H1 (cell line): ENCODE measurements around the gene SMARCA4. TPM values are rescaled to one million over a fixed set of nuclear protein-coding genes. Genes with fewer than 3 reads are reported as not detected.

Source experiments
- CTCF ChIA-PET: fragments of 300-600 bp; sonication (Branson Sonifier 250); formaldehyde crosslinking; loops from one replicate; lab custom pipeline; 2021; ENCODE audit not compliant: partially characterized antibody; lab: Charles Lee
- POLR2A ChIA-PET: fragments of 300-600 bp; sonication (Branson Sonifier 250); formaldehyde crosslinking; loops from one replicate; lab custom pipeline; 2021; ENCODE audit warnings: inconsistent platforms; ENCODE audit not compliant: partially characterized antibody; lab: Charles Lee
- DNase-seq, 2 experiments: peaks; one replicate each; pipeline versions ENCODE4 v3.0.0 to v3.0.0-alpha.2; 2010 to 2022; ENCODE audit warnings: low spot score in 2 of 2, low read depth in 1 of 2, mixed read lengths in 1 of 2
- FAIRE-seq: peaks from 2 replicates; lab custom pipeline; 2011; peaks lifted over from hg19 to GRCh38; lab: Jason Lieb, UNC
- H2AFZ ChIP-seq: 2 replicates; pipeline ENCODE4 v1.8.1; 2012; ENCODE audit warnings: low read length, inconsistent platforms
- H2AK5ac ChIP-seq: 2 replicates; pipeline ENCODE4 v1.6.1; 2013; ENCODE audit warnings: low read depth, low read length
- H2BK120ac ChIP-seq: replicated peaks from 2 replicates; pipeline ENCODE3; 2013; ENCODE audit warnings: low read depth, low read length, inconsistent platforms
- H2BK12ac ChIP-seq: 2 replicates; pipeline ENCODE4 v1.6.1; 2013; ENCODE audit warnings: low read depth, low read length
- H2BK15ac ChIP-seq: 2 replicates; pipeline ENCODE4 v1.6.1; 2013; ENCODE audit warnings: low read length
- H2BK20ac ChIP-seq: 2 replicates; pipeline ENCODE4 v1.6.1; 2013; ENCODE audit warnings: low read length
- H2BK5ac ChIP-seq: 2 replicates; pipeline ENCODE4 v1.6.1; 2013; ENCODE audit warnings: low read depth, low read length
- H3K14ac ChIP-seq: 2 replicates; pipeline ENCODE4 v1.6.1; 2013; ENCODE audit warnings: inconsistent platforms; ENCODE audit not compliant: insufficient read length
- H3K18ac ChIP-seq: 2 replicates; pipeline ENCODE4 v1.6.1; 2013; ENCODE audit warnings: low read length; ENCODE audit errors: extremely low read depth
- H3K23ac ChIP-seq: 2 replicates; pipeline ENCODE4 v1.6.1; 2013; ENCODE audit warnings: inconsistent platforms; ENCODE audit not compliant: insufficient read length
- H3K23me2 ChIP-seq: 2 replicates; pipeline ENCODE4 v1.6.1; 2013; ENCODE audit warnings: low read depth, low read length
- H3K27ac ChIP-seq: 2 replicates; pipeline ENCODE4 v1.6.1; 2011; ENCODE audit warnings: low read depth, low read length, inconsistent platforms
- H3K27me3 ChIP-seq, 4 experiments: replicated peaks in 1 of 4; 1 replicate in 1 of 4; 2 replicates in 3 of 4; pipeline versions ENCODE4 v1.6.1 to v1.8.1; 2011 to 2013; ENCODE audit warnings: low read length in 3 of 4, mild to moderate bottlenecking in 3 of 4, inconsistent platforms in 2 of 4, mixed read lengths in 2 of 4, moderate library complexity in 1 of 4; ENCODE audit not compliant: control insufficient read depth in 3 of 4, insufficient read depth in 3 of 4; ENCODE audit errors: extremely low read depth in 1 of 4
- H3K36me3 ChIP-seq, 4 experiments: 2 replicates each; pipeline versions ENCODE4 v1.6.1 to v1.8.1; 2011 to 2013; ENCODE audit warnings: mild to moderate bottlenecking in 4 of 4, low read length in 3 of 4, moderate library complexity in 2 of 4, control low read depth in 1 of 4, inconsistent platforms in 1 of 4; ENCODE audit not compliant: insufficient read depth in 4 of 4, control insufficient read depth in 2 of 4
- H3K4ac ChIP-seq: replicated peaks from 2 replicates; pipeline ENCODE3; 2013; ENCODE audit warnings: low read length, low read depth, mixed read lengths, inconsistent platforms; ENCODE audit not compliant: insufficient read length
- H3K4me1 ChIP-seq, 4 experiments: replicated peaks in 1 of 4; 1 replicate in 1 of 4; 2 replicates in 3 of 4; pipeline versions ENCODE4 v1.6.1 to v1.8.1; 2011 to 2013; ENCODE audit warnings: low read length in 3 of 4, inconsistent platforms in 2 of 4, mixed read lengths in 1 of 4; ENCODE audit not compliant: insufficient read depth in 4 of 4, control insufficient read depth in 3 of 4
- H3K4me2 ChIP-seq, 2 experiments: 2 replicates each; pipeline versions ENCODE4 v1.6.1 to v1.8.1; 2011 to 2013; ENCODE audit warnings: low read depth in 2 of 2, low read length in 2 of 2, control low read depth in 1 of 2, inconsistent platforms in 1 of 2, mild to moderate bottlenecking in 1 of 2; ENCODE audit not compliant: insufficient read depth in 1 of 2
- H3K4me3 ChIP-seq, 4 experiments: fragments of 200-600, 300-600 bp in 1 of 4; sonication (generic), shearing (Covaris generic), sonication (Bioruptor Twin) in 1 of 4; 2 replicates each; pipeline versions ENCODE4 v1.5.1 to v1.8.1; 2011 to 2016; ENCODE audit warnings: low read length in 4 of 4, low read depth in 3 of 4, control low read depth in 2 of 4, inconsistent platforms in 2 of 4, mild to moderate bottlenecking in 2 of 4, mixed read lengths in 1 of 4, moderate library complexity in 1 of 4; ENCODE audit not compliant: insufficient read depth in 2 of 4; ENCODE audit errors: extremely low read depth in 1 of 4
- H3K56ac ChIP-seq: replicated peaks from 2 replicates; pipeline ENCODE3; 2013; ENCODE audit warnings: low read depth, mild to moderate bottlenecking, mixed read lengths, low read length, inconsistent platforms; ENCODE audit not compliant: insufficient read length
- H3K79me1 ChIP-seq: 2 replicates; pipeline ENCODE4 v1.6.1; 2013; ENCODE audit warnings: low read depth, low read length, control low read depth
- H3K79me2 ChIP-seq, 2 experiments: 2 replicates each; pipeline versions ENCODE4 v1.6.1 to v1.8.1; 2012 to 2013; ENCODE audit warnings: low read length in 2 of 2, mild to moderate bottlenecking in 2 of 2, inconsistent platforms in 1 of 2; ENCODE audit not compliant: insufficient read depth in 2 of 2, control insufficient read depth in 1 of 2
- H3K9ac ChIP-seq, 4 experiments: replicated peaks in 1 of 4; 1 replicate in 1 of 4; 2 replicates in 3 of 4; pipeline versions ENCODE4 v1.6.1 to v1.8.1; 2011 to 2013; ENCODE audit warnings: low read depth in 3 of 4, low read length in 3 of 4, control low read depth in 2 of 4, mild to moderate bottlenecking in 2 of 4, moderate library complexity in 2 of 4, inconsistent platforms in 1 of 4; ENCODE audit errors: extremely low read depth in 1 of 4
- H3K9me3 ChIP-seq, 2 experiments: 2 replicates each; pipeline versions ENCODE4 v1.6.1 to v1.8.1; 2012 to 2013; ENCODE audit warnings: mild to moderate bottlenecking in 2 of 2, moderate library complexity in 2 of 2, control low read depth in 1 of 2, inconsistent platforms in 1 of 2, low read depth in 1 of 2, low read length in 1 of 2, mixed read lengths in 1 of 2; ENCODE audit not compliant: insufficient read depth in 2 of 2
- H4K20me1 ChIP-seq, 2 experiments: replicated peaks in 1 of 2; 2 replicates each; pipeline versions ENCODE3 to v1.8.1; 2011 to 2013; ENCODE audit warnings: inconsistent platforms in 2 of 2, low read length in 2 of 2, mild to moderate bottlenecking in 1 of 2; ENCODE audit not compliant: insufficient read depth in 2 of 2, control insufficient read depth in 1 of 2
- H4K5ac ChIP-seq: 2 replicates; pipeline ENCODE4 v1.6.1; 2013; ENCODE audit warnings: low read length, low read depth, mixed read lengths, inconsistent platforms; ENCODE audit not compliant: insufficient read length
- H4K8ac ChIP-seq: 2 replicates; pipeline ENCODE4 v1.8.0; 2013; ENCODE audit warnings: mild to moderate bottlenecking, moderate library complexity, low read length, inconsistent platforms; ENCODE audit not compliant: insufficient read depth; ENCODE audit errors: extremely low read depth
- H4K91ac ChIP-seq: replicated peaks from 2 replicates; pipeline ENCODE3; 2013; ENCODE audit warnings: low read length, mixed read lengths, inconsistent platforms; ENCODE audit not compliant: insufficient read length
- BRCA1 ChIP-seq: IDR thresholded peaks from 2 replicates; pipeline ENCODE4 v1.6.1; 2012; ENCODE audit warnings: low read depth, low read length, improper control_type of control experiment
- CHD2 ChIP-seq: IDR thresholded peaks from 2 replicates; pipeline ENCODE4 v1.6.1; 2012; ENCODE audit warnings: low read length, improper control_type of control experiment
- EGR1 ChIP-seq: IDR thresholded peaks from 2 replicates; pipeline ENCODE4 v1.6.1; 2011; ENCODE audit warnings: low read depth, low read length, borderline replicate concordance
- FOSL1 ChIP-seq: IDR thresholded peaks from 2 replicates; pipeline ENCODE4 v1.6.1; 2011; ENCODE audit warnings: mild to moderate bottlenecking, low read depth, low read length, moderate library complexity; ENCODE audit not compliant: insufficient read depth
- GABPA ChIP-seq: IDR thresholded peaks from 2 replicates; pipeline ENCODE4 v1.6.1; 2011; ENCODE audit warnings: mild to moderate bottlenecking, low read length, moderate library complexity, borderline replicate concordance; ENCODE audit not compliant: insufficient read depth
- JUND ChIP-seq: IDR thresholded peaks from 2 replicates; pipeline ENCODE4 v1.6.1; 2011; ENCODE audit warnings: mild to moderate bottlenecking, improper control_type of control experiment, low read length
- KDM4A ChIP-seq: IDR thresholded peaks from one replicate; pipeline ENCODE4 v1.7.1; 2012; ENCODE audit warnings: low read depth, mild to moderate bottlenecking, moderate library complexity, low read length, inconsistent platforms; ENCODE audit not compliant: severe bottlenecking
- KDM5A ChIP-seq: fragments of 200-600 bp; IDR thresholded peaks from 2 replicates; pipeline ENCODE4 v1.7.1; 2012; ENCODE audit warnings: mild to moderate bottlenecking, low read length, inconsistent platforms, mixed read lengths
- NRF1 ChIP-seq: IDR thresholded peaks from 2 replicates; pipeline ENCODE4 v1.6.1; 2011; ENCODE audit warnings: mild to moderate bottlenecking, low read depth, low read length, improper control_type of control experiment
- SIN3A ChIP-seq, 2 experiments: IDR thresholded peaks in 1 of 2; conservative IDR thresholded peaks in 1 of 2; 2 replicates each; pipeline ENCODE4 v1.6.1; 2011 to 2012; ENCODE audit warnings: low read length in 2 of 2, improper control_type of control experiment in 1 of 2, low read depth in 1 of 2, mild to moderate bottlenecking in 1 of 2
- SP2 ChIP-seq: IDR thresholded peaks from 2 replicates; pipeline ENCODE4 v1.6.1; 2012; ENCODE audit warnings: mild to moderate bottlenecking, low read length, inconsistent platforms
- SUZ12 ChIP-seq: fragments of 200-600 bp; sonication (generic); IDR thresholded peaks from 2 replicates; pipeline ENCODE4 v1.6.1; 2012; ENCODE audit warnings: mild to moderate bottlenecking, inconsistent platforms, low read length, moderate library complexity, mixed read lengths
- TAF1 ChIP-seq: IDR thresholded peaks from 2 replicates; pipeline ENCODE4 v1.6.1; 2011; ENCODE audit warnings: mild to moderate bottlenecking, low read depth, low read length
- TBP ChIP-seq: IDR thresholded peaks from 2 replicates; pipeline ENCODE4 v1.6.1; 2011; ENCODE audit warnings: low read depth, low read length, improper control_type of control experiment
- TEAD4 ChIP-seq: IDR thresholded peaks from 2 replicates; pipeline ENCODE4 v1.6.1; 2012; ENCODE audit warnings: low read depth, low read length, inconsistent platforms, mixed read lengths
- WGBS, 2 experiments: shearing (Covaris generic) in 1 of 2; methylation state at CpG; one replicate each; pipeline versions ENCODE4 v1.1.6 to v1.1.7; 2013 to 2015; ENCODE audit warnings: low lambda C conversion rate in 2 of 2, mixed read lengths in 2 of 2, inconsistent platforms in 1 of 2, low coverage in 1 of 2, missing lambda C conversion rate in 1 of 2; ENCODE audit not compliant: insufficient replicate concordance in 2 of 2, insufficient coverage in 1 of 2, insufficient read length in 1 of 2; ENCODE audit errors: extremely low coverage in 1 of 2, missing lambda C conversion rate in 1 of 2; 5-methylcytosine and 5-hydroxymethylcytosine counted together
- polyA plus RNA-seq, 7 experiments: library from polyadenylated mRNA; depleted of rRNA in 3 of 7; stranded (reverse) in 5 of 7; unstranded in 2 of 7; fragments of >200 nt in 5 of 7; fragments of 200-250 nt in 2 of 7; gene quantifications; 1 replicate in 5 of 7; 2 replicates in 1 of 7; 4 replicates in 1 of 7; pipeline versions ENCODE4 v1.2.1 to v1.2.3, GENCODE V29; 2011 to 2013; ENCODE audit warnings: missing spikeins in 2 of 7, mixed read lengths in 2 of 7
- total RNA-seq: library from RNA; stranded (reverse); fragmentation: NEBNext Ultra II Directional; extraction: Animal tissue kit (Norgen Biotek cat#: 25700); gene quantifications from 2 replicates; pipeline ENCODE4 v1.2.1, GENCODE V29; 2021

Gene SMARCA4
- total and polyA plus RNA-seq, 2 of the 8 experiments (the other 6 are each of a cell fraction or from before 2014, with no cell fraction given), result 86.4 to 263 TPM

DNA sequence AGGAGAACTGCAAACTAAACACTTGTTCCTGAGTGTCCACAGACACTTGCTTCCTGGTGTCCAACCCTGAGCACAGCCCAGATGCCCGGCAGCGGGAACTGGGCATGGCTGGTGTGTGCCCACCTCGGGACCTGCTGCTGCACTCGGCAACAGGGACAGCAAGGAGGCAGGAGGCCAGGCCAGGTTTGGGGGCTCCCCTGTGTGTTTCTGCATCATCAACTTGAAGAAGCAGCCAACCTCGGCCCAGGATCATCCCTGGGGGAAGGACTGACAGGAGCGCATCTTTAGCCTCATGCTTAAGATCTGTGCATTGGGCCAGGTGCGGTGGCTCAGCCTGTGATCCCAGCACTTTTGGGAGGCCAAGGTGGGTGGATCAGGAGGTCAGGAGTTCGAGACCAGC lies 93.4 kb downstream of the SMARCA4 start:
- Histone ChIP-seq H2BK12ac (no peak overlapping the region), H3K23ac (no peak overlapping the region), H3K27me3 (no peaks in the 10 kb centered on the region; a peak in 1 of 7 replicates), H2AK5ac (no peak overlapping the region), H3K4me2 (no peak overlapping the region), H3K9me3 (no peaks in the 10 kb centered on the region), H3K56ac (no peak overlapping the region), H2AFZ (no peak overlapping the region), H3K4ac (no peak overlapping the region), H3K14ac (no peak overlapping the region), H3K9ac (no peak overlapping the region), H4K5ac (no peak overlapping the region), H2BK5ac (no peak overlapping the region; the same call in 1 of the 2 replicates), H3K27ac (no peak overlapping the region), H3K4me3 (no peak overlapping the region), H4K8ac (0 out of 2 replicates have a peak overlapping the region, but pooled peaks have one; percentile 46), H3K4me1 (no peaks in the 10 kb centered on the region), H4K91ac (no peak overlapping the region), H4K20me1 (peaks cover 6% of the 10 kb centered on the region in 2 experiments), H3K79me2 (no peaks in the 10 kb centered on the region), H3K36me3 (peaks cover 5 to 21% (median 10%) of the 10 kb centered on the region in 4 experiments; a peak in 7 of 8 replicates), H3K79me1 (no peaks in the 10 kb centered on the region; the same call in none of the 2 replicates), H2BK15ac (no peak overlapping the region), H2BK20ac (no peak overlapping the region), H3K18ac (no peak overlapping the region), H2BK120ac (no peak overlapping the region), H3K23me2 (no peaks in the 10 kb centered on the region)
- DNase-seq, result no peak
- POLR2A ChIA-PET, result interaction anchor here (1.3 to 2.6 kb wide), 2 partner anchors 9 to 36 kb away, joined by 6 to 10 read pairs; partner anchors contain the start of gene LDLR
- 92% methylated on average over 8 of the region's 8 CpGs; no CpG with 5 or more reads in 1 of the 2 experiments for WGBS, 2 experiments
- CTCF ChIA-PET, result interaction anchor here (0.6 to 1.8 kb wide), 3 partner anchors 11 to 103 kb away, joined by 3 to 5 read pairs (median 3); no protein-coding TSS in a partner anchor
- FAIRE-seq, result no peak
- no peak for TF ChIP-seq EGR1
- TF ChIP-seq BRCA1, result no peak
- TF ChIP-seq FOSL1, result no peak
- TF ChIP-seq KDM5A, result no peak
- no peak for TF ChIP-seq SUZ12
- no peak for TF ChIP-seq NRF1
- TF ChIP-seq SIN3A (conservative IDR thresholded peaks at IDR 0.05 in 1 of 2, IDR thresholded peaks at IDR 0.05 in 1 of 2; ENCODE audit: low read depth in 1 of 2, low read length in 2 of 2), result no peak
- TF ChIP-seq JUND, result no peak
- no peak for TF ChIP-seq TAF1
- TF ChIP-seq TBP, result no peak
- TF ChIP-seq KDM4A, result no peak
- no peak for TF ChIP-seq TEAD4
- no peak for TF ChIP-seq GABPA
- no peak for TF ChIP-seq CHD2
- no peak for TF ChIP-seq SP2
